GM12875 (cell line): ENCODE measurements around the gene LCP1.

ENCODE experiments used
- H3K4me3 ChIP-seq: one replicate; pipeline ENCODE4 v1.5.1; 2011; ENCODE audit warnings: low read depth, low read length, control low read depth
- TF ChIP-seq, protein P1 (sequence below): IDR thresholded peaks from 2 replicates; pipeline ENCODE4 v1.5.1; 2011; ENCODE audit warnings: low read depth, mild to moderate bottlenecking, control low read depth, inconsistent platforms, low read length, moderate library complexity, borderline replicate concordance; ENCODE audit not compliant: insufficient read depth

The LCP1 gene

DNA sequence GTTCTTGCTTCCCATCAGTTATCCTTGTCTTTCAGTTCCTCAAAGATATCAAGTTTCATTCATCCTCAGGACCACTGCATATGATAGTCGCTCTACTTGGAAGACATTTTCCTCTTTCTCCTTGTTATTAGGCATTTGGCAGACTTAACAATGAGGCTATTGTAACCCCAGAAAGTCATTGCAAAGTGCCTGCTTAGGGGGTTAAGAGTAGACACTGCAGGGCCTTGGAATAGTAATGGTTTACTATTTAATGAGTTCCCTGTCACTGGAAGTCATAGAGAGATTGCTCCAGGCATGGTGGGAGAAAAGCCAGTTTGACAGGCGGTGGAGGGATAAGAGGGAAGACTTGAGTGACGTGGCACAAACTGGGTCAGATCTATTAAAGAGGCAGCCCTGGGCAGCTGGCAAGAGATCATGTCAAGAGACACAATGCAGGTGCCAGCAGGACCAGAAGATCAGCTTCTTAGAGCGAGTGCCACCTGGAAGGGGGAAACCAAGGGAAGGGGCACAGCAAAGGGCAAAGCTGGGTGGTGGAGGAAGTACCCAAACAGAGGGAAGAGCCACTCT is 60.3 kb downstream of the LCP1 start:
- TF ChIP-seq, protein P1, sequence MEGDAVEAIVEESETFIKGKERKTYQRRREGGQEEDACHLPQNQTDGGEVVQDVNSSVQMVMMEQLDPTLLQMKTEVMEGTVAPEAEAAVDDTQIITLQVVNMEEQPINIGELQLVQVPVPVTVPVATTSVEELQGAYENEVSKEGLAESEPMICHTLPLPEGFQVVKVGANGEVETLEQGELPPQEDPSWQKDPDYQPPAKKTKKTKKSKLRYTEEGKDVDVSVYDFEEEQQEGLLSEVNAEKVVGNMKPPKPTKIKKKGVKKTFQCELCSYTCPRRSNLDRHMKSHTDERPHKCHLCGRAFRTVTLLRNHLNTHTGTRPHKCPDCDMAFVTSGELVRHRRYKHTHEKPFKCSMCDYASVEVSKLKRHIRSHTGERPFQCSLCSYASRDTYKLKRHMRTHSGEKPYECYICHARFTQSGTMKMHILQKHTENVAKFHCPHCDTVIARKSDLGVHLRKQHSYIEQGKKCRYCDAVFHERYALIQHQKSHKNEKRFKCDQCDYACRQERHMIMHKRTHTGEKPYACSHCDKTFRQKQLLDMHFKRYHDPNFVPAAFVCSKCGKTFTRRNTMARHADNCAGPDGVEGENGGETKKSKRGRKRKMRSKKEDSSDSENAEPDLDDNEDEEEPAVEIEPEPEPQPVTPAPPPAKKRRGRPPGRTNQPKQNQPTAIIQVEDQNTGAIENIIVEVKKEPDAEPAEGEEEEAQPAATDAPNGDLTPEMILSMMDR = no peak
- H3K4me3 ChIP-seq = no peak overlapping the region

GRCh38 chr13:46121033-46121432 is 60.9 kb downstream of the LCP1 start:
- H3K4me3 ChIP-seq = no peak overlapping the region
- TF ChIP-seq, protein P1 = no peak

DNA sequence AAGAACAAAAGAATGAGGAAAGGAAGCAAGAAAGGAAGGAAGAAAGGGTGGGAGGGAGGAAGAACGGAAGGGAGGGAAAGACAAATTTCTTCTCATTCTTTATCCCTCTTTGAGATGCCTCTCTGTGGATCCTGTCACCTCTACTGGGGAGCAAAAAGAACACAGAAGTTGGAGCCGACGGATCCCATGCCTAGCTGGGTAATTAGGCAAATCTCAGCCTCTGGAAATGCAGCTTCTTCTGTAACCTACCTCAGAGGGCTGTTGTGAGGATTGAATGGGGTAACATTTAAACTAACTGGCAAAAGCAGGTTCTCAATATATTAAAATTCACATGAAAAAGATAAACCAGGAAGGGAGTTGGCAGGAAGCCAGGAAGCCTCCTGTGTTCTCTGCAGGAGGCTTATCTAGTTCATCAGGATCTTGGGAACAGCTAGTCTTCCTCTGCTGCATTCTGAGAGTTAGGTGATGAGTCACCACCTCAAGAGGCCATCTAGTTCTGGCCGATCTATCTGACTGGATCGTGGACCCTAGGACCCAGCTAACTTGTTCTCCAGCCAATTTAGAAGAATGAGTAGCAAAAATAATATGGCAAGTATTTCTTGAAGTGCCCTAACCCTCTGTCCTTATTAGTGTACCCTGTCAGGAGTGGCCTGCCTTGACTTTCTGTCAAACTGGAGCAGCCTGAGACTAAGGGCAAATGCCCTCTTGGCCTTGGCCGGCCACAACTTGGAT is 61.9 kb downstream of the LCP1 start:
- TF ChIP-seq, protein P1 = no peak
- no peak overlapping the region for H3K4me3 ChIP-seq

DNA sequence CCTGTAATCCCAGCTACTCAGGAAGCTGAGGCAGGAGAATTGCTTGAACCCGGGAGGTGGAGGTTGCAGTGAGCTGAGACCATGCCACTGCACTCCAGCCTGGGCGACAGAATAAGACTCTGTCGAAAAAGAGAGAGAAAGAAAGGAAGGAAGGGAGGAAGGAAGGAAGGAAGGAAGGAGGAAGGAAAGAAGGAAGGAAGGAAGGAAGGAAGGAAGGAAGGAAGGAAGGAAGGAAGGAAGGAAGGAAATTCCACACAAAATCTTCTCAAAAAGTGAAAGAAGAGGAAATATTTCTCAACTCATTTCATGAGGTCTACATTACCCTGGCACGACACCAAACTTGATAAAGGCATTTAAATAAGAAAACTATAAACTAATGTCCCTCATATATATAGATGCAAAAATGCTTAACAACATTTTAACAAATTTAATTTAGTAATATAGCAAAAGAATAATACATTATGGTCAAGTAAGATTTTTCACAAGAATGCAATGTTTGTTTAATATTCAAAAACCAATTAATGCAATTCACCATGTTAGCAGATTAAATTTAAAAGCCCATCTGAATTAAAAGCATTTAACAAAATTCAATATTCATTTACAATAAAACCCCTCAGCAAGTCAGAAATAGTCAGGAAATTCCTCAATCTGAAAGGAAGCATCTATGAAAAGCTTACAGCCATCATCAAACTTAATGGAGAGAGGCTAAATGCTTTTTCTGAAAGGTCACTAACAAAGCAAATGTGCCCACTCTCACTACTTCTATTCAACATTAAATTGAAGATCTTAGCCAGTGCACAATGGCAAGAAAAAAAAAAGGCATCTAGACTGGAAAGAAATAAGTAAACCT is 65.1 kb downstream of the LCP1 start:
- TF ChIP-seq, protein P1 = no peak
- no peak overlapping the region for H3K4me3 ChIP-seq

- TF ChIP-seq, protein P1 = no peak
These were observed 67.4 kb downstream of the LCP1 start for GRCh38 chr13:46114613-46115012.

GRCh38 chr13:46113596-46113995 is 68.4 kb downstream of the LCP1 start:
- no peak overlapping the region for H3K4me3 ChIP-seq
- TF ChIP-seq, protein P1 = no peak

More at GRCh38 chr13:46114613-46115012, 67.4 kb downstream of the LCP1 start:
- no peak overlapping the region for H3K4me3 ChIP-seq
